Thyroid gland (tissue), 4 donors: ENCODE data around the gene GLI3. TPM values are rescaled to one million over a fixed set of nuclear protein-coding genes. Genes with fewer than 3 reads are reported as not detected.
A peak's percentile ranks its signal among the peaks of the same experiment; 100 is the strongest.

Source experiments
- DNase-seq, 2 donors: peaks; one replicate each; pipeline ENCODE4 v3.0.0-alpha.2; 2019
- H3K27ac ChIP-seq, 3 donors: fragments of 200-600 bp; sonication (generic); 1 replicate in 2 of 3; 2 replicates in 1 of 3; pipeline ENCODE4 v1.5.1; 2016 to 2019; ENCODE audit warnings: mild to moderate bottlenecking in 1 of 3, moderate library complexity in 1 of 3
- H3K27me3 ChIP-seq: fragments of 200-600 bp; sonication (generic); one replicate; pipeline ENCODE4 v1.5.1; 2019
- H3K36me3 ChIP-seq, 2 donors: fragments of 200-600 bp; sonication (generic); one replicate each; pipeline ENCODE4 v1.5.1; 2016 to 2019
- H3K4me1 ChIP-seq, 2 donors: fragments of 200-600 bp; sonication (generic); one replicate each; pipeline ENCODE4 v1.5.1; 2017 to 2019
- H3K4me3 ChIP-seq, 3 donors: fragments of 200-600 bp; sonication (generic); replicated peaks in 1 of 3; 1 replicate in 2 of 3; 2 replicates in 1 of 3; pipeline ENCODE4 v1.5.1; 2016; ENCODE audit warnings: mild to moderate bottlenecking in 1 of 3
- H3K9me3 ChIP-seq: fragments of 200-600 bp; sonication (generic); one replicate; pipeline ENCODE4 v1.5.1; 2017
- CTCF ChIP-seq, 6 experiments: fragments of 200-600 bp in 3 of 6; fragments of 450-650 bp in 3 of 6; sonication (generic) in 3 of 6; IDR thresholded peaks; one replicate each; pipeline ENCODE4 v1.5.1; 2016 to 2019; ENCODE audit warnings: antibody characterized with exemption in 6 of 6, mild to moderate bottlenecking in 2 of 6, inconsistent platforms in 1 of 6, moderate library complexity in 1 of 6
- POLR2A ChIP-seq, 2 donors: fragments of 450-650 bp; IDR thresholded peaks; one replicate each; pipeline ENCODE4 v1.6.1; 2017; ENCODE audit warnings: antibody characterized with exemption in 2 of 2, mild to moderate bottlenecking in 2 of 2, moderate library complexity in 1 of 2
- WGBS, 2 donors: methylation state at CpG; one replicate each; pipeline ENCODE4 v1.1.5; 2017; 5-methylcytosine and 5-hydroxymethylcytosine counted together
- intact Hi-C: fragments of 100-400 bp; cut with DNase I; formaldehyde crosslinking; loops from one replicate; pipeline ENCODE4 v1.15.1; 2023
- total RNA-seq, 4 donors: library from RNA; depleted of rRNA; stranded (reverse); fragments of >200 nt; gene quantifications; one replicate each; pipeline ENCODE4 v1.2.3, GENCODE V29; 2016

GLI3 gene
- total RNA-seq, 4 donors from 2014 or later = 10.1 to 15.6 (median 13.6) TPM

DNA sequence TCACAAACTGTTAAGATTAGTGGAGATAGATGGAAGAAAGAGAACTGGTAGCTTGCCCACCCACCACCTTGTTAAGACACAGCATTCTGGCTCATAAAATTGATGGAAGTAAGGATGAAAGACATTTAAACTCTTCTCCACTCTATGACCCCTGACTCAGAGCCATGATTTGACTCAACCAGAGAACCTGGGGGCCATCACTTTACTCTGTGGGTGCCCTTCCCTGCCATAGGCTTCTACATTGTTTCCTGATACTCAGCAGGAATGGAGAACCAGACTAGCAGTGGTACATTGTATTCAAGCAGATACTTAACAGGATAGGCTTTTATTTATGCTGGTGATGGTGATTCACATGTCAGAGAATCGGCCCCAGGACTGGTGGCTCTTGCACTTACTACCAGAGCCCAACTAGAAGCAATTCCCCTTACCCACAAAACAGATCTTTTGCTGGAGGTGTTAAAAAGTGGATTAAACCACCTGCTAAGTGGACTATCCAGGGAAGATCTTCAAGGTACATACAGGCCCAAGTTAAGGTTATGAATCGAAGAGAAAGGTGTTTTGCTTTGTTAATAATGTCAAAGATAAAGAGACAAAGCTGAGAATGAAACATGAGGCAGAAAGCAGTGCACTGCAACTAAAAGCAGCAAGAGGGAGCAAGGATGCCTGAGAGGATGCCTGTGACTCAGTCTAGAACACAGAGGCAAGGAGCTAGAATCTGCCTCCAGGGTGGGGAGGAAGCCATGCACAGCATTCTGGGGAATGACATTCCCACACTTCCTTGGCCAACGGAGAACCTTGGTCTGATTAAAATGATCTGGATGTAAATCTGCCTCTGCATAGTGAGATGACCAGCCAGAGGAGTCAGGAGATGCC lies 36.0 kb upstream of the GLI3 start:
- intact Hi-C loops = no loop called here
- Histone ChIP-seq H3K27me3 (no peaks in the 10 kb centered on the region), H3K27ac (no peak overlapping the region), H3K36me3 (no peaks in the 10 kb centered on the region), H3K4me3 (no peak overlapping the region), H3K9me3 (no peaks in the 10 kb centered on the region), H3K4me1 (no peaks in the 10 kb centered on the region)
- DNase-seq = no peak
- no peak for TF ChIP-seq POLR2A (IDR thresholded peaks at IDR 0.05)
- TF ChIP-seq CTCF (IDR thresholded peaks at IDR 0.05) = no peak
- 72 to 80% methylated on average over 3 of the region's 3 CpGs for WGBS, 2 donors

- 74 to 90% methylated on average over 4 of the region's 4 CpGs for WGBS, 2 donors
- no peaks in the 10 kb centered on the region for H3K36me3 ChIP-seq
- intact Hi-C loops = no loop called here
Observed at GRCh38 chr7:42269161-42269560, 32.2 kb upstream of the GLI3 start.

DNA sequence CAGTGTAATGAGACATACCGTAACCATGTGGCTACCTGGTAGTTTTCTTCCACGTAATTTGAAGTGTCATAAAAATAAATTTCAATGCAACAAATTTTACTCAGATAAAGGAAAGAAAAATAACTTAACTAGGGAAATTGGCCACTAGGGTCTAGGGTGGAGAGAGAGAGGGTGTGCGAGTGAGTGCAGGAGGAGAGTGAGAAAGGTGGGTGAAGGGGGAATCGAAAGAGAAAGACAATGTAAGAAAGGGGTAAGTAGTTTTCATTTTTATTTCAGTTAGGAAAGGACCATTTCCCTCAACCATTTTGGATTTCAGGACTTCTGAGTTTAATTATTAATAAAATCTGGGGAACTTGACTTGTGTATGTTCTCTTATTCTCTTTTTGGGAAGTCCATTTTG lies 27.7 kb upstream of the GLI3 start:
- Histone ChIP-seq H3K4me3 (no peak overlapping the region), H3K9me3 (no peaks in the 10 kb centered on the region), H3K4me1 (no peaks in the 10 kb centered on the region), H3K27me3 (no peaks in the 10 kb centered on the region), H3K27ac (no peak overlapping the region), H3K36me3 (no peaks in the 10 kb centered on the region)
- no peak for DNase-seq
- intact Hi-C loops = no loop called here
- TF ChIP-seq POLR2A (IDR thresholded peaks at IDR 0.05) (no peak), CTCF (IDR thresholded peaks at IDR 0.05) (no peak)
- 96 to 98% methylated on average over 4 of the region's 4 CpGs for WGBS, 2 donors

More at GRCh38 chr7:42269161-42269560, 32.2 kb upstream of the GLI3 start:
- no peak overlapping the region for H3K4me3 ChIP-seq
- no peaks in the 10 kb centered on the region for H3K4me1 ChIP-seq
- H3K27ac ChIP-seq = no peak overlapping the region
- no peaks in the 10 kb centered on the region for H3K9me3 ChIP-seq
- TF ChIP-seq POLR2A (IDR thresholded peaks at IDR 0.05) (no peak), CTCF (IDR thresholded peaks at IDR 0.05) (no peak)
- H3K27me3 ChIP-seq = no peaks in the 10 kb centered on the region
- DNase-seq = no peak

DNA sequence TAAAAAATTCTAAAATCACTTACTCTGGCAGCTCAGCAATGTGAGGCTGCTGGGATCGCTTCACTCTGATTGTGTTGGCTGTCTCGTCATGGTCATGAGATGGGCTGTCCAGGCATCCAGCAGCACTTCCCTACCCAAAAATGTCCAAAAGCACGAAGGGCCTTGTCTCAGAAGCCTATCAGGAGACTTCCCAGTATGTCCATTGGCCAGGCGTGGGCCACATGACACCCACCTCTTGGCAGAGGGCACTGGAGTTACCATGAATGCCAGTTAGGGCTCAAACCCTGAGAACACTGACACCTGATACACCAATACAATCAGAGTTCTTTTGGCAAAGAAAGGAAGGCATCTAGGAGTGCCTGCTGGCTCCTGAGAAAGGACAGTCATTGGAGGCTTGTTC lies 27.0 kb upstream of the GLI3 start:
- intact Hi-C loops = no loop called here
- no peak overlapping the region for H3K27ac ChIP-seq
- no peaks in the 10 kb centered on the region for H3K27me3 ChIP-seq
- no peaks in the 10 kb centered on the region for H3K4me1 ChIP-seq
- TF ChIP-seq CTCF (IDR thresholded peaks at IDR 0.05) (no peak), POLR2A (IDR thresholded peaks at IDR 0.05) (no peak)
- H3K4me3 ChIP-seq = no peak overlapping the region
- H3K36me3 ChIP-seq = no peaks in the 10 kb centered on the region
- H3K9me3 ChIP-seq = no peaks in the 10 kb centered on the region
- no peak for DNase-seq
- WGBS, 2 donors = 88 to 94% methylated on average over 4 of the region's 4 CpGs

DNA sequence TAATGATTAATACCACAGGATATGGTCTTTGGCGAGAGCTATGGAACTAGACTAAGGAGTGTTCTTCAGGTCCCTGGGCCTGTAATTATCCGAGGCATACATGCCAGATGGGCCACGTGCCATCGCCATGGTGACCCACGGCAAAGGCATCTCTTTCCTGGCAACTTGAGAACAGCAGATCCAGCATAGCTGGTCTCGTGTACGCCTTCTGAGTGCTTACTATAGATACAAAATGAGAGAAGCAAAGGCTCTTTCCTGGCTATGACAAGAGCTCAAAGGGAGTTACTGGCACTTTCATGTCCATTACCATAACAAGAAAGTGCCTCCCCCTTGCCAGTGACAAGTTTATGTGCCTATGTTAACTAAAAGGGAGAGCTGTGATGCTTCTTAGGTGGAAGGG lies 26.0 kb upstream of the GLI3 start:
- H3K27me3 ChIP-seq = no peaks in the 10 kb centered on the region
- H3K4me3 ChIP-seq = no peak overlapping the region
- H3K36me3 ChIP-seq = no peaks in the 10 kb centered on the region
- 50 to 52% methylated on average over 7 of the region's 7 CpGs for WGBS, 2 donors
- H3K27ac ChIP-seq = no peak overlapping the region
- H3K9me3 ChIP-seq = no peaks in the 10 kb centered on the region
- peak in 1 of 2 donors; percentile 16 for DNase-seq
- no peak for TF ChIP-seq CTCF (IDR thresholded peaks at IDR 0.05)
- TF ChIP-seq POLR2A (IDR thresholded peaks at IDR 0.05) = no peak
- H3K4me1 ChIP-seq = no peaks in the 10 kb centered on the region
- intact Hi-C loops = no loop called here
